NCI-H1417 treated with DMSO at 0.1 percent for 48 hours (cell line): ENCODE results near the gene CNIH1.
A peak's percentile ranks its signal among the peaks of the same experiment; 100 is the strongest.
"Not testable (repeated sequence)": the region's sequence is repeated elsewhere in the genome, so short reads cannot be mapped to it uniquely, and the experiment has no call there.

ENCODE experiments used
- DNase-seq: peaks from one replicate; lab custom pipeline; 2025; lab: John Stamatoyannopoulos, UW

The CNIH1 gene

GRCh38 chr14:54427871-54428270, 13.3 kb downstream of the CNIH1 start:
- no peak for DNase-seq

DNA sequence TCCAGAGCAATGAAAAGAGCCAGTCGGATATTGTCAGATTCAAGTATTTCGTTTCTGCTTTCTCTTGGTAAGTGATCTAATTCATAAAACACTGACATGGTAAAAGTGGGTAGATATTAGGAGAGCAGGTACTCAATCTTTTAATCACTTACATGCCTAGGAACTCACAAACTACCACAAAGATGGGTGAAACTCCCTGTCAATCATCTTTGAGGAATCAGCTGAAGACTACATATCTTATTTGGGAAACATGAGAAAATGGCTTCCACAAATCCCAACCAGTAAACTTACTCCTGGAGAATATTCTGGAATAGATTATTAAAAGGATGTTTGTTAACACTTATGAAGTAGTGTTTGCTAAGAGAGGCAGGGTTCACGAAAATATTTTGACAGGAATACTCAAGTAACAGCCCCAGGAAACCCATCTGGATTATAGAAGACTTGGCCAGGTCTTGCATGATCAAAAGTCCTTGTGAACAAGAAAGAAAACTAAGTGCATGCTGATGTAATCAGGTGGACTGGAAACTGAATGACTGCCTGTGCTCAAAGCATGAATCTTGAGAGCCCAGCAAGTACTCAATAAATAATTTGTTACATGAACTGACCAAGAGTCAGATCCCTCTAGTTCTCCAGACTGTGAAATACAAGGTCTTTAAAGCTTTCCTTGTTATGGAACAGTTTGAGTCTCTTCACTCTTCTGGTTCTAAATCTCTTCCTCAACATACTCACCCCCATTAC, 15.5 kb downstream of the CNIH1 start:
- DNase-seq: no peak

GRCh38 chr14:54425068-54425467, 16.1 kb downstream of the CNIH1 start:
- DNase-seq: no peak

GRCh38 chr14:54424479-54424901, 16.7 kb downstream of the CNIH1 start:
- no peak for DNase-seq

DNA sequence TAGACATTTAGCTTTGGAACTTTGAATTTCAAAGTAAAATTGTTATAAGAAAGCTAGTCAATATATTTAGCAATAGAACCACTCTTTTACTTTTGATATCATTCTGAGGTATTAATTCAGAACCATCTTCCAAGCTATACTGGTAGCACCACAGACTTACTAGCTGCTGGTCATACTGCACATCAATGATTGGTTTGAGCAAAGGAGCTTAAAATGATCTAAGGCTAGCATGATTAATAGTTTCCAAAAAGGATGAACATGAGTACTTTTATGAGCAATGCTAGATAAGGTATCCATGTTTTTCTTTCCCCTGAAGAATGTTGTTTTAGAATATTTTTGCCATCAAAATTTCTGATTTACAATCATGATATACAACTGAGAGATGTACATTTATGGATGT, 17.2 kb downstream of the CNIH1 start:
- DNase-seq: no peak

- no peak for DNase-seq
These were observed 20.6 kb downstream of the CNIH1 start for GRCh38 chr14:54420478-54421142.

- DNase-seq: no peak
These were observed 29.8 kb downstream of the CNIH1 start for GRCh38 chr14:54411371-54411770.

DNA sequence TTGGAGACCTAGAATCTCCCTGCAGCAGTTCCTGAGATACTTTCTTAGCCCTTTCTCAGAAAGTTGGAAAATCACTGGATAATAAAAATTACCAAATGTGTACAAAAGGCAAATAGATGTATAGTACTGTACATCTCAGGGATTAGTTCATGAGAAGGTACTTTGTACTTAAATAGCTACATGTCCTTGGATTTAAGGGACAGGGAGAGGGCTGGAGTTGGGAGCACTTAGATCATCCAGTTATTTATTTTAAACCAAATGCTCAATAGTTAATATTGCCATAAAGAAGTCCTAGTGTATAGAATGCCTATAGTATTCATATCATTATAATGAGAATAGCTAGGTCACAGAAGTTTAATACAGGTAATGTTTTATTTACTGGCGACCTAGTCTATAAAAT, 31.0 kb downstream of the CNIH1 start:
- DNase-seq: no peak

DNA sequence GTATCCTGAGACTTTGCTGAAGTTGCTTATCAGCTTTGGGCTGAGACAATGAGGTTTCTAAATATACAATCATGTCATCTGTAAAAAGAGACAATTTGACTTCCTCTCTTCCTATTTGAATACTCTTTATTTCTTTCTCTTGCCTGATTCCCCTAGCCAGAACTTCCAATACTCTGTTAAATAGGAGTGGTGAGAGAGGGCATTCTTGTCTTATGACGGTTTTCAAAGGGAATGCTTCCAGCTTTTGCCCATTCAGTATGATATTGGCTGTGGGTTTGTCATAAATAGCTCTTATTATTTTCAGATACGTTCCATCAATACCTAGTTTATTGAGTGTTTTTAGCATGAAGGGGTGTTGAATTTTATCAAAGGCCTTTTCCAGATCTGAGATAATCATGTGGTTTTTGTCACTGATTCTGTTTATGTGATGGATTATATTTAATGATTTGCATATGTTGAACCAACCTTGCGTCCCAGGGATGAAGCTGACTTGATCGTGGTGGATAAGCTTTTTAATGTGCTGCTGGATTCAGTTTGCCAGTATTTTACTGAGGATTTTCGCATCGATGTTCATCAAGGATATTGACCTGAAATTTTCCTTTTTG, 37.7 kb downstream of the CNIH1 start:
- DNase-seq: not testable (repeated sequence)

- DNase-seq: no peak
These were observed 41.6 kb downstream of the CNIH1 start for GRCh38 chr14:54399560-54399959.

DNA sequence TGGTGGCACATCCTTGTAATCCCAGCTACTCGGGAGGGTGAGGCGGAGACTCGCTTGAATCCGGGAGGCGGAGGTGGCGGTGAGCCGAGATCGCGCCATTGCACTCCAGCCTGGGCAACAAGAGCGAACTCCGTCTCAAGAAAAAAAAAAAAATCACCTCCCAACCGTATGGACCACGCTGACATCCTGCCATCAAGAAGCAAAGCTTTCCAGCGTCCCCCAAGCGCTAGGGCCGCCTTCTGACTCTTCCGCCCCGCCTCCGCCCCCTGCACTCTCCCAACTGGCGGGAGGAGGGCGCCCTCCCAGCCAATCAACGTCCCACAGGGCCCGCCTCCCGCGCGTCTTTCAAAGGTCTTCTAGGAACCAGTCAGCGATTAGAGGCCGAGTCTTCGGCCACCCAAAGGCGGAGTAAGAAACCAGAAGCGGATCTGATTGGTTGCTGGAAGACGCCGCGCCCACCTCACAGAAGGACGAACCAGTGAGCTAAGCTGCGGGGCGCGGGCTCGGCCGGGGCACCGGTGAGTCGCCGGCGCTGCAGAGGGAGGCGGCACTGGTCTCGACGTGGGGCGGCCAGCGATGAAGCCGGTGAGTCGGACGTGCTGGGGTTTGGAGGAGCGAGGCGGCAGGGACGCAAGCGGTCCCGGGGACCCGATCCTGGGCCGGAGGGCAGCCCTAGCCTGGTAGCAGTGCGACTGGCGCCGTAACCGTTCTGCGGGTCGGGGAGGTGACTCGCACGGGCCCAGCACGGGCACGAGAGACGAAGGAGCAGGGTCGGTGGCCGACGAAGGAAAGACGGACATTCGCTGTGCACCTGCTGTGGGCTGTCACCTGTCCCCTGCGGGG, 44.5 kb downstream of the CNIH1 start, which contains the start of gene CDKN3:
TSS of gene CDKN3 (plus strand) at position 515 of the 843 bp plus-strand sequence. CDS start at position 577, 62 bp downstream.
- DNase-seq: peak; percentile 96

DNA sequence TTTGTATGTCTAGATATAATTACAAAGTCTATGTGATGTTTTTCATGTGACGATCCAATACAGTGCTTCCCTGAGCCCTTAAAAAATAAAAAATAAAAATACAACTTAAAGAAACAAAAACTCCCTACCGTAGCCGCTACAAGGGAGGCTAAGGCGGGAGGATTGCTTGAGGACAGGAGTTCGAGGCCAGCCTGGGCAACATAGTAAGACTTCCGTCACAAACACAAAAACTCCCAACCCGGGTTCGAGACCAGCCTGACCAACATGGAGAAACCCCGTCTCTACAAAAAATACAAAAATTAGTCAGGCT, 45.0 kb downstream of the CNIH1 start:
- no peak for DNase-seq

- no peak for DNase-seq
These were observed 45.5 kb downstream of the CNIH1 start for GRCh38 chr14:54395716-54396115.

DNA sequence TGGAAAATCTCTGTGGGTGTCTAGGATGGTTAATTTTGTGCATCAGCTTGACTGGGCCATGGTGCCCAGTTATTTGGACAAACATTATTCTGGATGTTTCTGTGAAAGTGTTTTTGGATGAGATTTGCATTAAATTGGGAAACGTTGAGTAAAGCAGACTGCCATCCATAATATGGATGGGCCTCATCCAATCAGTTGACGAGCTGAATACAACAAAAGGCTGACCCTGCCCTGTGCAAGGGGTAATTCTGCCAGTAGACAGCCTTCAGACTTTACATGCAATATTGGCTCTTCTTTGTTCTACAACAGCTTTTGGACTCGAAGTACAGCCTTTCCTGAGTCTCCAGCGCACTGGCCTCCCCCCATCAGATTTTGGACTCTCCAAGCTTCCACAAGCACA, 45.9 kb downstream of the CNIH1 start:
- DNase-seq: no peak

- DNase-seq: no peak
These were observed 46.6 kb downstream of the CNIH1 start for GRCh38 chr14:54394596-54394995.

DNA sequence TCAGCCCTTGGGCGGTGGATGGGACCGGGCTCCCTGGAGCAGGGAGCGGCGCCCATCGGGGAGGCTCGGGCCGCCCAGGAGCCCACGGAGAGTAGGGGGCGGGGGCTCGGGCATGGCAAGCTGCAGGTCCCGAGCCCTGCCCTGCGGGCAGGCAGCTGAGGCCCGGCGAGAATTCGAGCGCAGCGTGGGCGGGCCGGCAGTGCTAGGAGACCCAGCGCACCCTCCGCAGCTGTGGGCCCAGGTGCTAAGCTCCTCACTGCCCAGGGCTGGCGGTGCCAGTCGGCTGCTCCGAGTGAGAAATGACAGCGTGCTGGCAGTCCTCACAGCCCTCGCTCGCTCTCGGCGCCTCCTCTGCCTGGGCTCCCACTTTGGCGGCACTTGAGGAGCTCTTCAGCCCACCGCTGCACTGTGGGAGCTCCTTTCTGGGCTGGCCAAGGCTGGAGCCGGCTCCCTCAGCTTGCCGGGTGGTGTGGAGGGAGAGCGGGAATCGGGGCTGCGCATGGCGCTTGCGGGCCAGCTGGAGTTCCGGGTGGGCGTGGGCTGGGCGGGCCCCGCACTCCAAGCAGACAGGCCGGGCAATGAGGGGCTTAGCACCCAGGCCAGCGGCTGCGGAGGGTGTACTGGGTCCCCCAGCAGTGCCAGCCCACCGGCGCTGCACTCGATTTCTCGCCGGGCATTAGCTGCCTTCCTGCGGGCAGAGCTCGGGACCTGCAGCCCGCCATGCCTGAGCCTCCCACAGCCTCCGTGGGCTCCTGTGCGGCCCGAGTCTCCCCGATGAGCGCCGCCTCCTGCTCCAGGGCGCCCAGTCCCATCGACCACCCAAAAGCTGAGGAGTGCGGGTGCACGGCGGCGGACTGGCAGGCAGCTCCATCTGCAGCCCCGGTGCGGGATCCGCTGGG, 47.9 kb downstream of the CNIH1 start:
- not testable (repeated sequence) for DNase-seq

DNA sequence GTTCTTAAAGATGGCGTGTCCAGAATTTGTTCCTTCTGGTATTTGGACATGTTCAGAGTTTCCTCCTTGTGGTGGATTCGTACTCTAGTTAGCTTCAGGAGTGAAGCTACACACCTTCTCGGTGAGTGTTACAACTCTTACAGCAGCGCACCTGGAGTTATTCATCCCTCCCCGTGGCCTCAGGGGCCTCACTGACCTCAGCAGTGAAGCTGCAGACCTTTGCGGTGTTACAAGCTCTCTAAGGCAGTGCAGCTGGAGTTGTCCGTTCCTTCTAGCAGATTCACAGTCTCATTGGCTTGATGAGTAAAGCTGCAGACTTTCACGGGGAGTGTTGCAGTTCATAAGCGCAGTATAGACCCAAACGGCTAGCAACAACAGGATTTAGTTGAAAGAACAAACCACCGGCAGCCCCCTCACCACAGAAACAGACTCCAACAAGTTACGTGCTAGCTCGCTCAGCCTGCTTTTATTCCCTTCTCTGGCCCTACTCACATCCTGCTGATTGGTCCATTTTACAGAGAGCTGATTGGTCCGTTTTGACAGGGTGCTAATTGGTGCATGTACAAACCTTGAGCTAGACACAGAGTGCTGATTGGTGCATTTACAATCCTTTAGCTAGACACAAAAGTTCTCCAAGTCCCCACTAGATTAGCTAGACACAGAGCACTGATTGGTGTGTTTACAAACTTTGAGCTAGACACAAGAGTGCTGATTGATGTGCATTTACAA, 48.9 kb downstream of the CNIH1 start:
- DNase-seq: no peak

DNA sequence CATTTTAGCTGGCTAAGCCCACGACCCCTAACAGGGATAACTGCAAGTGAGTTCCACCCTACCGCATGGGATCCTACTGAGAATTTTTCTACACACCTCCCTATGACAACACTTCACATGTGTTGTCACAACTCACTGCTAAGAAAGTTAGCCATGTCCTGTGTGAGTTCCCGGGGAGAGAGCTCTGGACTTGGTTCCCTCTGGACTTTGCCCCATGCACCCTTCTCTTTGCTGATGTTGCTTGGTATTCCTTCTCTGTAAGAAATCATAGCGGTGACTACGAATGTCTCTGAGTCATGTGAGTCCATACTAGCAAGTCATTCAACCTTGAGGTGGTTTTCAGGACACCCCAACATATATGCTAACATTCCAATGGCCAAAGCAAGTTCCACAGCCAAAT, 53.8 kb downstream of the CNIH1 start:
- no peak for DNase-seq

DNA sequence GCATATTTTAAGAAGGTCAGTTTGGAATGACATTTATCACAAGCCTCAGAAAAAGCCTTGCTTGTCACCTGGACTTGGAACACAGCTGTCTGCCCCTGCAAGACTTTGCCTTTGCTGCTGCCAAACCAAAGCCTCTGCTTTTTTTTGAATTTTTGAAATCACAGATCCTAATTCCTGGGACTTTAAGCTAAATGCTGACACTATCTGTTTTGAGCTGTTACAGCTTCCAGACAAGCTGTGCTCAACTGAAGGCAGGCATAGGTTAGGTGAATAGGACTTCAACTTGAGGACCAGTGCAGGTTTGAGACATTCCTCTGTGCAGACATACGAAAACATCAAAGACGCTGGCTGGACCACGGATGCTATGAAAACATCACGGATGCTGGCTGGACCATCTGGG, 55.6 kb downstream of the CNIH1 start:
- DNase-seq: no peak

DNA sequence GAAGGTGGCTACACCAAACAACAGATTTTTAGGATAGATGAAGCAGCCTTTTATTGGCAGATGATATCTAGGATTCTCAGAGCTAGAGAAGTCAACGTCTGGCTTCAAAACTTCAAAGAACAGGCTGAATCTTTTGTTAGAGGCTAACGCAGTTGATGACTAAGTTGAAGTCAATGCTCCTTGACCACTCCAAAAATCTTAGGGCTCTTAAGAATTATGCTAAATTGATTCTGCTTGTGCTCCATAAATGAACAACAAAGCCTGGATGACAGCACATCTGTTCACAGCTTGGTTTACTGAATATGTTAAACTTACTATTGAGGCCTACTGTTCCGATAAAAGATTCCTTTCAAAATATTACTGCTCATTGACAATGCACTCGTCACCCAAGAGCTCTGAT, 57.3 kb downstream of the CNIH1 start:
- DNase-seq: no peak

DNA sequence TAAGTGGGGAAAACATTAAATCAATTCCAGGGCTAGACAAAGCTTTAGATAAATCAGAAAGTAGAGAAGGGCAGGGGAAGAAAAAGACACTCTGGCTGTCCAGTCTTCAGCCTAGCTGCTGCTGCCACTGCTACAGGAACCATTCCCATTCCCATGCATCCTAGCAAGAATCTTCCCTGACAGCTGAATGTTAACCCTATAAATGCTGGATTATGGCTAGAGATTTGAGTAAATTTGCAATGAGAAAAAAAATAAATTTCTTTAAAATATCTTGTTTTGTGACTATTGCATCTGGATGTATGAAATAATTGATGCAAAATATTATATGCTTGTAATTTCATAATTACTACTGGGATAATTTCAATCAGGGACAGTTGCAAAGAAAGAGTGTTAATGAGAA, 59.4 kb downstream of the CNIH1 start:
- no peak for DNase-seq
